ENCODE data around the gene COX15. TPM values are rescaled to one million over a fixed set of nuclear protein-coding genes. Genes with fewer than 3 reads are reported as not detected.

COX15 gene
- total RNA-seq, 1 experiment from 2014 or later = 41.4 TPM

GRCh38 chr10:99732033-99732842 lies at the start of gene COX15, which contains the start of gene CUTC (continued):
- TF ChIP-seq, protein P1, sequence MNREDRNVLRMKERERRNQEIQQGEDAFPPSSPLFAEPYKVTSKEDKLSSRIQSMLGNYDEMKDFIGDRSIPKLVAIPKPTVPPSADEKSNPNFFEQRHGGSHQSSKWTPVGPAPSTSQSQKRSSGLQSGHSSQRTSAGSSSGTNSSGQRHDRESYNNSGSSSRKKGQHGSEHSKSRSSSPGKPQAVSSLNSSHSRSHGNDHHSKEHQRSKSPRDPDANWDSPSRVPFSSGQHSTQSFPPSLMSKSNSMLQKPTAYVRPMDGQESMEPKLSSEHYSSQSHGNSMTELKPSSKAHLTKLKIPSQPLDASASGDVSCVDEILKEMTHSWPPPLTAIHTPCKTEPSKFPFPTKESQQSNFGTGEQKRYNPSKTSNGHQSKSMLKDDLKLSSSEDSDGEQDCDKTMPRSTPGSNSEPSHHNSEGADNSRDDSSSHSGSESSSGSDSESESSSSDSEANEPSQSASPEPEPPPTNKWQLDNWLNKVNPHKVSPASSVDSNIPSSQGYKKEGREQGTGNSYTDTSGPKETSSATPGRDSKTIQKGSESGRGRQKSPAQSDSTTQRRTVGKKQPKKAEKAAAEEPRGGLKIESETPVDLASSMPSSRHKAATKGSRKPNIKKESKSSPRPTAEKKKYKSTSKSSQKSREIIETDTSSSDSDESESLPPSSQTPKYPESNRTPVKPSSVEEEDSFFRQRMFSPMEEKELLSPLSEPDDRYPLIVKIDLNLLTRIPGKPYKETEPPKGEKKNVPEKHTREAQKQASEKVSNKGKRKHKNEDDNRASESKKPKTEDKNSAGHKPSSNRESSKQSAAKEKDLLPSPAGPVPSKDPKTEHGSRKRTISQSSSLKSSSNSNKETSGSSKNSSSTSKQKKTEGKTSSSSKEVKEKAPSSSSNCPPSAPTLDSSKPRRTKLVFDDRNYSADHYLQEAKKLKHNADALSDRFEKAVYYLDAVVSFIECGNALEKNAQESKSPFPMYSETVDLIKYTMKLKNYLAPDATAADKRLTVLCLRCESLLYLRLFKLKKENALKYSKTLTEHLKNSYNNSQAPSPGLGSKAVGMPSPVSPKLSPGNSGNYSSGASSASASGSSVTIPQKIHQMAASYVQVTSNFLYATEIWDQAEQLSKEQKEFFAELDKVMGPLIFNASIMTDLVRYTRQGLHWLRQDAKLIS (CRISPR knock-in tag; IDR thresholded peaks at IDR 0.05; ENCODE audit: borderline replicate concordance) = no peak
- TF ChIP-seq SMAD4 (CRISPR knock-in tag; IDR thresholded peaks at IDR 0.05) (no peak), ERG (CRISPR knock-in tag; IDR thresholded peaks at IDR 0.05) (no peak), NFYB (CRISPR knock-in tag; conservative IDR thresholded peaks at IDR 0.05; ENCODE audit: low read depth) (no peak; the same call in 1 of the 2 replicates), GTF2I (CRISPR knock-in tag; conservative IDR thresholded peaks at IDR 0.05) (no peak), ZNF396 (CRISPR knock-in tag; IDR thresholded peaks at IDR 0.05; ENCODE audit: borderline replicate concordance) (no peak), ZNF317 (CRISPR knock-in tag; IDR thresholded peaks at IDR 0.05; ENCODE audit: borderline replicate concordance, low read depth) (no peak), SOX15 (CRISPR knock-in tag; IDR thresholded peaks at IDR 0.05) (no peak), SP1 (CRISPR knock-in tag; conservative IDR thresholded peaks at IDR 0.05) (peak; percentile 84), TP53 (CRISPR knock-in tag; IDR thresholded peaks at IDR 0.05) (no peak), ZNF423 (CRISPR knock-in tag; IDR thresholded peaks at IDR 0.05) (peak; percentile 33; the same call in 1 of the 2 replicates), TEAD4 (CRISPR knock-in tag; IDR thresholded peaks at IDR 0.05) (no peak), FOXP4 (CRISPR knock-in tag; IDR thresholded peaks at IDR 0.05) (peak; percentile 69; the same call in 1 of the 2 replicates), TCF7 (CRISPR knock-in tag; IDR thresholded peaks at IDR 0.05; ENCODE audit: low read depth) (peak; percentile 71; the same call in 1 of the 2 replicates), RELA (CRISPR knock-in tag; IDR thresholded peaks at IDR 0.05; ENCODE audit: borderline replicate concordance) (no peak), CBFB (CRISPR knock-in tag; IDR thresholded peaks at IDR 0.05; ENCODE audit: low read depth) (no peak; the same call in 1 of the 2 replicates), ATF6 (CRISPR knock-in tag; IDR thresholded peaks at IDR 0.05) (no peak)
- TF ChIP-seq, protein P2, sequence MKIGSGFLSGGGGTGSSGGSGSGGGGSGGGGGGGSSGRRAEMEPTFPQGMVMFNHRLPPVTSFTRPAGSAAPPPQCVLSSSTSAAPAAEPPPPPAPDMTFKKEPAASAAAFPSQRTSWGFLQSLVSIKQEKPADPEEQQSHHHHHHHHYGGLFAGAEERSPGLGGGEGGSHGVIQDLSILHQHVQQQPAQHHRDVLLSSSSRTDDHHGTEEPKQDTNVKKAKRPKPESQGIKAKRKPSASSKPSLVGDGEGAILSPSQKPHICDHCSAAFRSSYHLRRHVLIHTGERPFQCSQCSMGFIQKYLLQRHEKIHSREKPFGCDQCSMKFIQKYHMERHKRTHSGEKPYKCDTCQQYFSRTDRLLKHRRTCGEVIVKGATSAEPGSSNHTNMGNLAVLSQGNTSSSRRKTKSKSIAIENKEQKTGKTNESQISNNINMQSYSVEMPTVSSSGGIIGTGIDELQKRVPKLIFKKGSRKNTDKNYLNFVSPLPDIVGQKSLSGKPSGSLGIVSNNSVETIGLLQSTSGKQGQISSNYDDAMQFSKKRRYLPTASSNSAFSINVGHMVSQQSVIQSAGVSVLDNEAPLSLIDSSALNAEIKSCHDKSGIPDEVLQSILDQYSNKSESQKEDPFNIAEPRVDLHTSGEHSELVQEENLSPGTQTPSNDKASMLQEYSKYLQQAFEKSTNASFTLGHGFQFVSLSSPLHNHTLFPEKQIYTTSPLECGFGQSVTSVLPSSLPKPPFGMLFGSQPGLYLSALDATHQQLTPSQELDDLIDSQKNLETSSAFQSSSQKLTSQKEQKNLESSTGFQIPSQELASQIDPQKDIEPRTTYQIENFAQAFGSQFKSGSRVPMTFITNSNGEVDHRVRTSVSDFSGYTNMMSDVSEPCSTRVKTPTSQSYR (CRISPR knock-in tag; IDR thresholded peaks at IDR 0.05) = no peak
- TF ChIP-seq, protein P3, sequence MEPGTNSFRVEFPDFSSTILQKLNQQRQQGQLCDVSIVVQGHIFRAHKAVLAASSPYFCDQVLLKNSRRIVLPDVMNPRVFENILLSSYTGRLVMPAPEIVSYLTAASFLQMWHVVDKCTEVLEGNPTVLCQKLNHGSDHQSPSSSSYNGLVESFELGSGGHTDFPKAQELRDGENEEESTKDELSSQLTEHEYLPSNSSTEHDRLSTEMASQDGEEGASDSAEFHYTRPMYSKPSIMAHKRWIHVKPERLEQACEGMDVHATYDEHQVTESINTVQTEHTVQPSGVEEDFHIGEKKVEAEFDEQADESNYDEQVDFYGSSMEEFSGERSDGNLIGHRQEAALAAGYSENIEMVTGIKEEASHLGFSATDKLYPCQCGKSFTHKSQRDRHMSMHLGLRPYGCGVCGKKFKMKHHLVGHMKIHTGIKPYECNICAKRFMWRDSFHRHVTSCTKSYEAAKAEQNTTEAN (CRISPR knock-in tag; IDR thresholded peaks at IDR 0.05) = peak; percentile 83
- TF ChIP-seq, protein P4, sequence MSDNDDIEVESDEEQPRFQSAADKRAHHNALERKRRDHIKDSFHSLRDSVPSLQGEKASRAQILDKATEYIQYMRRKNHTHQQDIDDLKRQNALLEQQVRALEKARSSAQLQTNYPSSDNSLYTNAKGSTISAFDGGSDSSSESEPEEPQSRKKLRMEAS (CRISPR knock-in tag; IDR thresholded peaks at IDR 0.05) = peak; percentile 64
- TF ChIP-seq, protein P5, sequence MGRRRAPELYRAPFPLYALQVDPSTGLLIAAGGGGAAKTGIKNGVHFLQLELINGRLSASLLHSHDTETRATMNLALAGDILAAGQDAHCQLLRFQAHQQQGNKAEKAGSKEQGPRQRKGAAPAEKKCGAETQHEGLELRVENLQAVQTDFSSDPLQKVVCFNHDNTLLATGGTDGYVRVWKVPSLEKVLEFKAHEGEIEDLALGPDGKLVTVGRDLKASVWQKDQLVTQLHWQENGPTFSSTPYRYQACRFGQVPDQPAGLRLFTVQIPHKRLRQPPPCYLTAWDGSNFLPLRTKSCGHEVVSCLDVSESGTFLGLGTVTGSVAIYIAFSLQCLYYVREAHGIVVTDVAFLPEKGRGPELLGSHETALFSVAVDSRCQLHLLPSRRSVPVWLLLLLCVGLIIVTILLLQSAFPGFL (CRISPR knock-in tag; IDR thresholded peaks at IDR 0.05; ENCODE audit: borderline replicate concordance) = no peak
- TF ChIP-seq, protein P6, sequence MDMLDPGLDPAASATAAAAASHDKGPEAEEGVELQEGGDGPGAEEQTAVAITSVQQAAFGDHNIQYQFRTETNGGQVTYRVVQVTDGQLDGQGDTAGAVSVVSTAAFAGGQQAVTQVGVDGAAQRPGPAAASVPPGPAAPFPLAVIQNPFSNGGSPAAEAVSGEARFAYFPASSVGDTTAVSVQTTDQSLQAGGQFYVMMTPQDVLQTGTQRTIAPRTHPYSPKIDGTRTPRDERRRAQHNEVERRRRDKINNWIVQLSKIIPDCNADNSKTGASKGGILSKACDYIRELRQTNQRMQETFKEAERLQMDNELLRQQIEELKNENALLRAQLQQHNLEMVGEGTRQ (CRISPR knock-in tag; IDR thresholded peaks at IDR 0.05) = no peak
